MCF 10A (cell line): ENCODE results near the gene CAST. TPM values are rescaled to one million over a fixed set of nuclear protein-coding genes. Genes with fewer than 3 reads are reported as not detected.

Source experiments
- BruUV-seq: library from RNA; stranded (reverse); fragments of 400-500 nt; replicated peaks from 2 replicates; lab custom pipeline; 2021; lab: Mats Ljungman, UMichigan
- CTCF ChIA-PET: fragments of 300-600 bp; sonication (Branson Sonifier 250); formaldehyde crosslinking; extraction: SDS; loops from one replicate; lab custom pipeline; 2021; ENCODE audit warnings: antibody characterized with exemption, inconsistent platforms; lab: Yijun Ruan, JAX
- POLR2A ChIA-PET: fragments of 300-600, 350-650 bp; sonication (Branson Sonifier 250); formaldehyde crosslinking; extraction: SDS; loops from one replicate; lab custom pipeline; 2020; ENCODE audit warnings: antibody characterized with exemption, inconsistent platforms; lab: Yijun Ruan, JAX
- DNase-seq: peaks from one replicate; pipeline ENCODE4 v3.0.0-alpha.2; 2018; ENCODE audit not compliant: unreplicated experiment
- H3K27ac Mint-ChIP-seq: one replicate; pipeline ENCODE4 v1.8.0; 2022; ENCODE audit warnings: mild to moderate bottlenecking, low read depth, mixed read lengths; ENCODE audit not compliant: unreplicated experiment
- H3K27me3 Mint-ChIP-seq: one replicate; pipeline ENCODE4 v1.8.0; 2022; ENCODE audit warnings: mixed read lengths; ENCODE audit not compliant: insufficient read depth, unreplicated experiment
- H3K36me3 Mint-ChIP-seq: one replicate; pipeline ENCODE4 v1.8.0; 2022; ENCODE audit warnings: mild to moderate bottlenecking, moderate library complexity, mixed read lengths; ENCODE audit not compliant: insufficient read depth, unreplicated experiment
- H3K4me1 Mint-ChIP-seq: one replicate; pipeline ENCODE4 v1.8.0; 2022; ENCODE audit warnings: mixed read lengths; ENCODE audit not compliant: insufficient read depth, unreplicated experiment
- H3K4me3 Mint-ChIP-seq: one replicate; pipeline ENCODE4 v1.8.0; 2022; ENCODE audit warnings: mild to moderate bottlenecking, moderate library complexity, mixed read lengths; ENCODE audit not compliant: unreplicated experiment
- H3K9me3 Mint-ChIP-seq: one replicate; pipeline ENCODE4 v1.8.0; 2022; ENCODE audit warnings: mixed read lengths; ENCODE audit not compliant: unreplicated experiment
- CTCF ChIP-seq: fragments of 200-600 bp; IDR thresholded peaks from one replicate; pipeline ENCODE4 v1.8.0; 2022; ENCODE audit warnings: antibody characterized with exemption, mild to moderate bottlenecking; ENCODE audit not compliant: unreplicated experiment
- intact Hi-C: fragments of 100-400 bp; cut with micrococcal nuclease; formaldehyde crosslinking; loops from 2 replicates; pipeline ENCODE4 v1.14.1; 2022
- total RNA-seq: library from RNA; stranded (reverse); gene quantifications from 2 replicates; pipeline ENCODE4 v1.2.3, GENCODE V29; 2022

Gene CAST
- total RNA-seq, 1 experiment from 2014 or later, result 351 TPM

GRCh38 chr5:96679293-96679692 is 17.1 kb downstream of the CAST start:
- Mint-ChIP-seq H3K36me3 (peaks cover 67% of the 10 kb centered on the region), H3K4me1 (peaks cover 14% of the 10 kb centered on the region), H3K27ac (peak overlapping the region; percentile 37), H3K27me3 (no peaks in the 10 kb centered on the region), H3K9me3 (no peaks in the 10 kb centered on the region), H3K4me3 (no peak overlapping the region)
- intact Hi-C loops, result no loop called here
- ChIA-PET POLR2A (interaction anchor here (4.7 kb wide), 1 partner anchor 17 kb away, joined by 24 read pairs; the partner anchor contains the start of gene CAST), CTCF (interaction anchor here (0.6 to 1.4 kb wide), 6 partner anchors 9 to 839 kb away, joined by 3 to 7 read pairs (median 4); no protein-coding TSS in a partner anchor)
- no peak for TF ChIP-seq CTCF
- DNase-seq, result no peak
- no TSS peak for BruUV-seq

GRCh38 chr5:96680759-96681470 is 18.7 kb downstream of the CAST start:
- intact Hi-C loops, result no loop called here
- Mint-ChIP-seq H3K4me3 (no peak overlapping the region), H3K36me3 (peaks cover 58% of the 10 kb centered on the region), H3K27me3 (no peaks in the 10 kb centered on the region), H3K9me3 (no peaks in the 10 kb centered on the region), H3K4me1 (peaks cover 14% of the 10 kb centered on the region), H3K27ac (no peak overlapping the region)
- no TSS peak for BruUV-seq
- ChIA-PET POLR2A (interaction anchor here (0.7 to 4.7 kb wide), 2 partner anchors 19 to 57 kb away, joined by 3 to 24 read pairs; partner anchors contain the start of gene CAST), CTCF (interaction anchor here (0.6 to 1.4 kb wide), 4 partner anchors 11 to 296 kb away, joined by 4 to 9 read pairs (median 6); no protein-coding TSS in a partner anchor)
- no peak for TF ChIP-seq CTCF
- DNase-seq, result peak; percentile 43

- CTCF ChIA-PET, result interaction anchor here (0.9 to 8.7 kb wide), 7 partner anchors 11 to 478 kb away, joined by 3 to 164 read pairs (median 3); no protein-coding TSS in a partner anchor
- Mint-ChIP-seq H3K27ac (no peak overlapping the region), H3K27me3 (no peaks in the 10 kb centered on the region), H3K36me3 (peaks cover 33% of the 10 kb centered on the region), H3K9me3 (no peaks in the 10 kb centered on the region), H3K4me1 (peaks cover 27% of the 10 kb centered on the region), H3K4me3 (no peak overlapping the region)
- TF ChIP-seq CTCF, result no peak
- intact Hi-C loops, result no loop called here
- no peak for DNase-seq
- POLR2A ChIA-PET, result interaction anchor here (0.6 to 5.9 kb wide), 7 partner anchors 9 to 66 kb away, joined by 3 to 79 read pairs (median 8); partner anchors contain the start of gene CAST
- BruUV-seq, result no TSS peak
Measured at GRCh38 chr5:96683392-96683791, 21.2 kb downstream of the CAST start.

- H3K4me3 Mint-ChIP-seq, result no peak overlapping the region
- no TSS peak for BruUV-seq
- CTCF ChIA-PET, result interaction anchor here (0.6 to 8.7 kb wide), 10 partner anchors 10 to 478 kb away, joined by 3 to 164 read pairs (median 3); no protein-coding TSS in a partner anchor
- DNase-seq, result no peak
- H3K4me1 Mint-ChIP-seq, result peaks cover 27% of the 10 kb centered on the region
- H3K36me3 Mint-ChIP-seq, result peaks cover 30% of the 10 kb centered on the region
- no peak overlapping the region for H3K27ac Mint-ChIP-seq
- no peaks in the 10 kb centered on the region for H3K27me3 Mint-ChIP-seq
- TF ChIP-seq CTCF, result no peak
- intact Hi-C loops, result no loop called here
- no peaks in the 10 kb centered on the region for H3K9me3 Mint-ChIP-seq
- POLR2A ChIA-PET, result interaction anchor here (1.2 to 5.9 kb wide), 7 partner anchors 10 to 37 kb away, joined by 3 to 79 read pairs (median 8); partner anchors contain the start of gene CAST
Measured at GRCh38 chr5:96683810-96684209, 21.6 kb downstream of the CAST start.
